Right lobe of liver (tissue), 6 donors: ENCODE data around the gene SRPRB. TPM values are rescaled to one million over a fixed set of nuclear protein-coding genes. Genes with fewer than 3 reads are reported as not detected.

ENCODE experiments used
- ATAC-seq, 4 donors: fragments of 200-7000 bp; cut with Tn5 transposase; one replicate each; pipeline ENCODE4 v1.9.1; 2020; ENCODE audit warnings: mild to moderate bottlenecking in 4 of 4, moderate library complexity in 4 of 4
- DNase-seq, 3 donors: peaks; one replicate each; pipeline ENCODE4 v3.0.0-alpha.2; 2020
- H3K27ac ChIP-seq, 3 donors: fragments of 200-600 bp; one replicate each; pipeline ENCODE4 v1.8.0; 2022
- H3K27me3 ChIP-seq, 2 donors: fragments of 200-600 bp; one replicate each; pipeline ENCODE4 v1.8.0; 2022
- H3K36me3 ChIP-seq, 4 donors: fragments of 200-600 bp; sonication (generic) in 1 of 4; one replicate each; pipeline versions ENCODE4 v1.5.1 to v1.8.0; 2017 to 2022; ENCODE audit warnings: control low read depth in 1 of 4
- H3K4me1 ChIP-seq, 4 donors: fragments of 200-600 bp; sonication (generic) in 1 of 4; one replicate each; pipeline versions ENCODE4 v1.5.1 to v1.8.0; 2017 to 2022; ENCODE audit warnings: control low read depth in 1 of 4
- H3K4me3 ChIP-seq, 3 donors: fragments of 200-600 bp; one replicate each; pipeline ENCODE4 v1.8.0; 2022
- H3K9me3 ChIP-seq, 4 donors: fragments of 200-600 bp; sonication (generic) in 1 of 4; one replicate each; pipeline versions ENCODE4 v1.5.1 to v1.8.0; 2017 to 2022; ENCODE audit warnings: control low read depth in 1 of 4
- POLR2A ChIP-seq: fragments of 450-650 bp; IDR thresholded peaks from one replicate; pipeline ENCODE4 v1.6.1; 2017; ENCODE audit warnings: antibody characterized with exemption, mild to moderate bottlenecking
- WGBS: methylation state at CpG from one replicate; pipeline ENCODE4 v1.1.6; 2018; ENCODE audit warnings: low coverage, low lambda C conversion rate; ENCODE audit not compliant: insufficient coverage; ENCODE audit errors: missing lambda C conversion rate; 5-methylcytosine and 5-hydroxymethylcytosine counted together
- intact Hi-C, 2 donors: fragments of 100-400 bp; cut with DNase I; formaldehyde crosslinking; loops; one replicate each; pipeline versions ENCODE4 v1.11.2 to v1.14.1; 2022
- total RNA-seq, 6 experiments: library from RNA; depleted of rRNA in 2 of 6; stranded (reverse); fragments of >200 nt in 2 of 6; fragmentation: NEBNext Ultra II Directional in 3 of 6; extraction: Animal tissue kit (Norgen Biotek cat#: 25700) in 3 of 6; gene quantifications; one replicate each; pipeline versions ENCODE4 v1.1.0 to v1.2.4, GENCODE V29; 2016 to 2023
- TF ChIP-seq, protein P1 (sequence below), 4 donors: fragments of 200-600 bp in 3 of 4; fragments of 450-650 bp in 1 of 4; IDR thresholded peaks; one replicate each; pipeline versions ENCODE4 v1.5.1 to v1.8.0; 2016 to 2022; ENCODE audit warnings: antibody characterized with exemption in 4 of 4, mild to moderate bottlenecking in 2 of 4
- donor health status: DM: no; HTN: yes; CAD: no.
- donor health status: DM: no; HTN: no; CAD: no.
- donor health status: DM: no; HTN: no; CAD: no.
- donor health status: DM: no; HTN: yes; CAD: no.
- donor health status: DM: no; HTN: yes; CAD: no.

SRPRB gene
- total RNA-seq, 6 experiments from 2014 or later: 48.1 to 78.5 (median 56.4) TPM

DNA sequence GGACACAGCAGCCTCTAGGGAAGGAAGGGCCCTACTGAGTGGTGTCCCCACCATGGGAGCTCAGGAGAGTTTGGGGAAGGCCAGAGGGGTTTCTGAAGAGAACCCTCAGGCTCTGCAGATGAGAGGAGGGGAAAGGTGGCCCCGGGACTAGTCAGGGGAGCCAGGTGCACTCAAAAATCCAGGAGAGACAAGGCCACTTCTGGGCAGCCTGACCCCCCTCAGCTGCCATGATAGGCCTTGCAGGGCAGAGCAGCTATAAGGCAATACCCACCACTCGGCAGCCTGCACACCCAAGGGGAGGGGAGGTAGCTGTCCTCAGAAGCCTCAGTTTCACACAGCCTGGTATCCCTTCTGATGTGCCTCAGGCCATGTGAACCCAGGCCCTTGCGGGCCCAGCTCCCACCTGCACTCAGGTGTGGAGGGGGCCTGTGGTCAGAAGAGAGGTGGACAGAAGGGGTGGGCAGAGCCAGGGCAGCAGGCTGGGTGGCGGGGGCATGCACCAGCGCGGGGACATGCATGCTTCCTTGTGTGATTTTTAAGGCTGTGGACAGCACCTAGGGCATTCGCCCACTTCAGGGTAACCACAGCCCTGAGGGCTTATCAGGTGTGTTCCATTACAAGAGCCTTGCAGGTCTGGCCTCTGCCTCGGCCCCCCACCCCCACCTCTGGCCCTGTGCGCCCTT, 34.6 kb downstream of the SRPRB start:
- Histone ChIP-seq H3K9me3 (no peaks in the 10 kb centered on the region), H3K27me3 (no peaks in the 10 kb centered on the region), H3K27ac (no peak overlapping the region), H3K36me3 (no peaks in the 10 kb centered on the region), H3K4me1 (no peaks in the 10 kb centered on the region), H3K4me3 (no peak overlapping the region)
- intact Hi-C loops: no loop called here
- 83% methylated on average over 1 of the region's 9 CpGs for WGBS
- ATAC-seq (no peak), DNase-seq (peak in 1 of 3 donors; percentile 28)
- TF ChIP-seq, protein P1, sequence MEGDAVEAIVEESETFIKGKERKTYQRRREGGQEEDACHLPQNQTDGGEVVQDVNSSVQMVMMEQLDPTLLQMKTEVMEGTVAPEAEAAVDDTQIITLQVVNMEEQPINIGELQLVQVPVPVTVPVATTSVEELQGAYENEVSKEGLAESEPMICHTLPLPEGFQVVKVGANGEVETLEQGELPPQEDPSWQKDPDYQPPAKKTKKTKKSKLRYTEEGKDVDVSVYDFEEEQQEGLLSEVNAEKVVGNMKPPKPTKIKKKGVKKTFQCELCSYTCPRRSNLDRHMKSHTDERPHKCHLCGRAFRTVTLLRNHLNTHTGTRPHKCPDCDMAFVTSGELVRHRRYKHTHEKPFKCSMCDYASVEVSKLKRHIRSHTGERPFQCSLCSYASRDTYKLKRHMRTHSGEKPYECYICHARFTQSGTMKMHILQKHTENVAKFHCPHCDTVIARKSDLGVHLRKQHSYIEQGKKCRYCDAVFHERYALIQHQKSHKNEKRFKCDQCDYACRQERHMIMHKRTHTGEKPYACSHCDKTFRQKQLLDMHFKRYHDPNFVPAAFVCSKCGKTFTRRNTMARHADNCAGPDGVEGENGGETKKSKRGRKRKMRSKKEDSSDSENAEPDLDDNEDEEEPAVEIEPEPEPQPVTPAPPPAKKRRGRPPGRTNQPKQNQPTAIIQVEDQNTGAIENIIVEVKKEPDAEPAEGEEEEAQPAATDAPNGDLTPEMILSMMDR (IDR thresholded peaks at IDR 0.05): no peak
- no peak for TF ChIP-seq POLR2A

DNA sequence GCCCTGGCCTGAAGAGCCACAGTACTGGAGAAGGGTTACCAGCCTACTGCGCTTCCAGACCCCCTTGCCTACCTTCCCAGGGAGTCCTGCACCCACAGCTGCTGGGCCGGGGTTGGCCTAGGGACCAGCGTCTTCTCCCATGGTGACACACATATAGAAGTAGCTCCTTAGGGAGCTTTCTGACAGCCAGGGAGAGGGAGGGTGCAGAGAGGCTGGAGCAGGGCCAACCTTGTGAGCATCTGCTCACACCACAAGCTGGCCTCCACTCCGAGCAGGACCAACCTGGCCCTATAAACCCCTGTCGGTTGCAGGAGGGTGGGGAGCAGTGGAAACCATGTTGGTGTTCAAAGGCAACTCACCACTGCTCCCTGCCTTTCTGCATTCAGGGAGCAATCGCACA, 35.2 kb downstream of the SRPRB start:
- Histone ChIP-seq H3K4me1 (no peaks in the 10 kb centered on the region), H3K27me3 (no peaks in the 10 kb centered on the region), H3K9me3 (no peaks in the 10 kb centered on the region), H3K36me3 (no peaks in the 10 kb centered on the region), H3K27ac (no peak overlapping the region), H3K4me3 (no peak overlapping the region)
- DNase-seq: peak in 1 of 3 donors; percentile 29
- TF ChIP-seq, protein P1 (IDR thresholded peaks at IDR 0.05): no peak
- no peak for TF ChIP-seq POLR2A
- WGBS: no CpG with 5 or more reads among the region's 6 CpGs
- no peak for ATAC-seq
- intact Hi-C loops: no loop called here

DNA sequence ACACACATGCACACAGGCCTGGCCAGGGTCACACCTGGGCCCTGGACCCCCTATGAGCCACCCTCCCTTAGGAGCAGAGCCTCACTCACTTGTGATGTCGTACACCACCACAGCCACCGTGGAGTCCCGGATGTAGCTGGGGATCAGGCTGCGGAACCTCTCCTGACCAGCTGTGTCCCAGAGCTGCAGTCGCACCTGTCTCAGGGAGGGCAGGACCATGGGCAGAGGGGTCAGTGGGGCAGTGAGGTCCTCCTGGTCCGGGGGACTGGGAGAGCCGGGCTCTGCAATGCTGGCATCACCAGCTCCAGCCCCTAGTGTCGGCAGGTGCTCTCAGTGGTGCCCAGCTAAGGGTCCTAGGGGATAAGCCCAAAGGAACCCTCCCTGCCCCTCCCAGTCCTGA, 35.6 kb downstream of the SRPRB start:
- H3K9me3 ChIP-seq: no peaks in the 10 kb centered on the region
- no peaks in the 10 kb centered on the region for H3K4me1 ChIP-seq
- WGBS: no CpG with 5 or more reads among the region's 8 CpGs
- ATAC-seq (no peak), DNase-seq (no peak)
- intact Hi-C loops: no loop called here
- TF ChIP-seq, protein P1 (IDR thresholded peaks at IDR 0.05): no peak
- TF ChIP-seq POLR2A: no peak
- H3K27me3 ChIP-seq: no peaks in the 10 kb centered on the region
- no peak overlapping the region for H3K4me3 ChIP-seq
- no peaks in the 10 kb centered on the region for H3K36me3 ChIP-seq
- H3K27ac ChIP-seq: no peak overlapping the region

DNA sequence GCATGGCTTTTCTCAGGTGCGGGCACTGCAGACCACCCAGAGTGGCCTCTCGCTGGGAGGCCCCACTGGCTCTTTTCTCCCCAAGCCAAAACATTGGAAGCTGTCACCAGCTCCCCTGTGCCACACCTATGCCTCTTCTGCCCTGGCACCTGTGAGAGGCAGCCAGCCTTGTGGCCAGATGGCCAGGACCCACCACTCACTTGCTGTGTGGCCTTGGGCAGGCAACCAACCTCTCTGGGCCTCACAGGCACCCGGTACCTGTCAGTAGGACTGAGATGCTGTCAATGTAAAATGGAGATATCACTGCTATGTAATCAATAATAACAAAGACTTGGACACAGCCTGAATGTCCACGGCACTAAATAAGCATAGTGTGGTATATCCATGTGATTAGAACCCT, 36.5 kb downstream of the SRPRB start:
- Histone ChIP-seq H3K4me1 (no peaks in the 10 kb centered on the region), H3K36me3 (no peaks in the 10 kb centered on the region), H3K27ac (no peak overlapping the region), H3K27me3 (no peaks in the 10 kb centered on the region), H3K4me3 (no peak overlapping the region), H3K9me3 (no peaks in the 10 kb centered on the region)
- DNase-seq: no peak
- ATAC-seq: no peak
- no peak for TF ChIP-seq POLR2A
- TF ChIP-seq, protein P1 (IDR thresholded peaks at IDR 0.05): no peak
- 70% methylated on average over 1 of the region's 4 CpGs for whole genome bisulfite sequencing
- intact Hi-C loops: no loop called here
